WTC11 (cell line): ENCODE data around the gene NUDT14. TPM values are rescaled to one million over a fixed set of nuclear protein-coding genes. Genes with fewer than 3 reads are reported as not detected.

ENCODE experiments used
- ATAC-seq: fragments of 200-7000 bp; cut with Tn5 transposase; 2 replicates; pipeline ENCODE4 v1.10.0; 2021; ENCODE audit warnings: mild to moderate bottlenecking, moderate library complexity
- CTCF ChIA-PET: fragments of 300-600 bp; sonication (Branson Sonifier 250); formaldehyde crosslinking; loops from one replicate; lab custom pipeline; 2021; ENCODE audit warnings: antibody characterized with exemption; lab: Charles Lee
- POLR2A ChIA-PET: fragments of 350-600 bp; sonication (Branson Sonifier 250); formaldehyde crosslinking; loops from one replicate; lab custom pipeline; 2021; ENCODE audit warnings: antibody characterized with exemption; lab: Charles Lee
- DNase-seq: peaks from one replicate; pipeline ENCODE4 v3.0.0; 2021; ENCODE audit warnings: low spot score
- H3K27ac Mint-ChIP-seq: 2 replicates; pipeline ENCODE4 v1.8.0; 2021; ENCODE audit warnings: mixed read lengths
- H3K27me3 Mint-ChIP-seq: 2 replicates; pipeline ENCODE4 v1.8.0; 2021; ENCODE audit warnings: low read depth, mild to moderate bottlenecking, moderate library complexity, mixed read lengths
- H3K36me3 Mint-ChIP-seq: 2 replicates; pipeline ENCODE4 v1.8.0; 2021; ENCODE audit warnings: mixed read lengths
- H3K4me1 Mint-ChIP-seq: 2 replicates; pipeline ENCODE4 v1.8.0; 2022; ENCODE audit warnings: mixed read lengths
- H3K4me3 Mint-ChIP-seq: 2 replicates; pipeline ENCODE4 v1.8.0; 2021; ENCODE audit warnings: mild to moderate bottlenecking, moderate library complexity, mixed read lengths
- H3K9me3 Mint-ChIP-seq: 2 replicates; pipeline ENCODE4 v1.8.0; 2021; ENCODE audit warnings: mixed read lengths
- AFF4 ChIP-seq: sonication (generic); formaldehyde crosslinking; IDR thresholded peaks from 2 replicates; pipeline ENCODE4 v1.8.1; 2023; ENCODE audit warnings: mild to moderate bottlenecking, missing genetic modification reagents, borderline replicate concordance
- ATF3 ChIP-seq: sonication (generic); formaldehyde crosslinking; conservative IDR thresholded peaks from 2 replicates; pipeline ENCODE4 v1.8.1; 2022; ENCODE audit warnings: mild to moderate bottlenecking, missing genetic modification reagents
- ELF4 ChIP-seq: sonication (generic); formaldehyde crosslinking; IDR thresholded peaks from 2 replicates; pipeline ENCODE4 v1.8.1; 2022; ENCODE audit warnings: low read depth, mild to moderate bottlenecking, moderate library complexity, missing genetic modification reagents
- GRHL2 ChIP-seq: fragments of 250-450 bp; sonication (Bioruptor Pico); IDR thresholded peaks from 2 replicates; pipeline ENCODE4 v1.8.0; 2022; ENCODE audit warnings: mild to moderate bottlenecking, moderate library complexity; ENCODE audit not compliant: insufficient replicate concordance, severe bottlenecking
- HMGA2 ChIP-seq: fragments of 250-450 bp; sonication (Bioruptor Pico); IDR thresholded peaks from 2 replicates; pipeline ENCODE4 v1.4.0; 2021; ENCODE audit warnings: mild to moderate bottlenecking, moderate library complexity
- HMGXB4 ChIP-seq: sonication (generic); formaldehyde crosslinking; IDR thresholded peaks from 2 replicates; pipeline ENCODE4 v1.8.1; 2023; ENCODE audit warnings: mild to moderate bottlenecking, moderate library complexity, missing genetic modification reagents
- NR1H2 ChIP-seq: sonication (generic); formaldehyde crosslinking; IDR thresholded peaks from 2 replicates; pipeline ENCODE4 v1.9.0; 2021; ENCODE audit warnings: mild to moderate bottlenecking, moderate library complexity, missing genetic modification reagents
- PREB ChIP-seq: sonication (generic); formaldehyde crosslinking; IDR thresholded peaks from 2 replicates; pipeline ENCODE4 v1.8.1; 2022; ENCODE audit warnings: mild to moderate bottlenecking, missing genetic modification reagents, moderate library complexity, borderline replicate concordance
- RORB ChIP-seq: fragments of 250-450 bp; sonication (Bioruptor Pico); IDR thresholded peaks from 2 replicates; pipeline ENCODE4 v1.9.0; 2021; ENCODE audit warnings: mild to moderate bottlenecking
- SOX15 ChIP-seq: fragments of 250-450 bp; sonication (Bioruptor Pico); IDR thresholded peaks from 2 replicates; pipeline ENCODE4 v1.9.0; 2021; ENCODE audit warnings: mild to moderate bottlenecking
- SP1 ChIP-seq: sonication (generic); formaldehyde crosslinking; conservative IDR thresholded peaks from 2 replicates; pipeline ENCODE4 v1.8.1; 2022; ENCODE audit warnings: missing genetic modification reagents
- STAT6 ChIP-seq: sonication (generic); formaldehyde crosslinking; conservative IDR thresholded peaks from 2 replicates; pipeline ENCODE4 v1.8.1; 2023; ENCODE audit warnings: mild to moderate bottlenecking, low read depth, missing genetic modification reagents, moderate library complexity
- TCF7 ChIP-seq: sonication (generic); formaldehyde crosslinking; IDR thresholded peaks from 2 replicates; pipeline ENCODE4 v1.8.0; 2022; ENCODE audit warnings: mild to moderate bottlenecking, low read depth, missing genetic modification reagents, moderate library complexity
- TP53 ChIP-seq: sonication (generic); formaldehyde crosslinking; IDR thresholded peaks from 2 replicates; pipeline ENCODE4 v1.8.1; 2023; ENCODE audit warnings: mild to moderate bottlenecking, missing genetic modification reagents
- ZNF219 ChIP-seq: sonication (generic); formaldehyde crosslinking; IDR thresholded peaks from 2 replicates; pipeline ENCODE4 v1.8.0; 2023; ENCODE audit warnings: missing genetic modification reagents, mild to moderate bottlenecking, borderline replicate concordance
- ZNF317 ChIP-seq: sonication (generic); formaldehyde crosslinking; IDR thresholded peaks from 2 replicates; pipeline ENCODE4 v1.8.1; 2023; ENCODE audit warnings: low read depth, mild to moderate bottlenecking, moderate library complexity, missing genetic modification reagents, borderline replicate concordance
- ZNF425 ChIP-seq: fragments of 250-450 bp; sonication (Bioruptor Pico); conservative IDR thresholded peaks from 2 replicates; pipeline ENCODE4 v1.9.0; 2021; ENCODE audit warnings: mild to moderate bottlenecking
- ZNF512 ChIP-seq: sonication (generic); formaldehyde crosslinking; IDR thresholded peaks from 2 replicates; pipeline ENCODE4 v1.8.1; 2022; ENCODE audit warnings: missing genetic modification reagents, borderline replicate concordance
- total RNA-seq: library from RNA; stranded (reverse); gene quantifications from 3 replicates; pipeline ENCODE4 v1.2.3, GENCODE V29; 2021

Gene NUDT14
- total RNA-seq, 1 experiment from 2014 or later, result 35.4 TPM

GRCh38 chr14:105216490-105217247 lies 35.6 kb upstream of the NUDT14 start:
- POLR2A ChIA-PET, result no interaction called here
- CTCF ChIA-PET, result no interaction called here
- H3K9me3 Mint-ChIP-seq, result peaks cover 9% of the 10 kb centered on the region

More at GRCh38 chr14:105216490-105217247, 35.6 kb upstream of the NUDT14 start:
- Mint-ChIP-seq H3K27me3 (no peaks in the 10 kb centered on the region), H3K36me3 (peaks cover 10% of the 10 kb centered on the region; the same call in 1 of the 2 replicates), H3K4me1 (no peaks in the 10 kb centered on the region), H3K27ac (no peak overlapping the region), H3K4me3 (no peak overlapping the region)
- no peak for ATAC-seq
- TF ChIP-seq NR1H2 (CRISPR knock-in tag) (no peak), TP53 (CRISPR knock-in tag) (no peak), ELF4 (CRISPR knock-in tag) (no peak), ZNF219 (CRISPR knock-in tag) (no peak), ZNF512 (no peak), SOX15 (CRISPR knock-in tag) (no peak), AFF4 (CRISPR knock-in tag) (no peak), SP1 (CRISPR knock-in tag) (no peak), HMGA2 (CRISPR knock-in tag) (no peak), ZNF425 (CRISPR knock-in tag) (no peak), RORB (CRISPR knock-in tag) (no peak), TCF7 (CRISPR knock-in tag) (no peak), GRHL2 (CRISPR knock-in tag) (no peak), STAT6 (CRISPR knock-in tag) (no peak), ATF3 (CRISPR knock-in tag) (no peak), HMGXB4 (CRISPR knock-in tag) (no peak), PREB (CRISPR knock-in tag) (no peak), ZNF317 (no peak)
- TF ChIP-seq, all 79 proteins: peak for 0
- DNase-seq, result no peak
